ENCODE data around the gene CCNT1. TPM values are rescaled to one million over a fixed set of nuclear protein-coding genes. Genes with fewer than 3 reads are reported as not detected.

CCNT1 gene
- total RNA-seq, 1 experiment from 2014 or later = 69.4 TPM

GRCh38 chr12:48717252-48717695 is 767 bp upstream of the CCNT1 start:
- intact Hi-C loops (cut with micrococcal nuclease) = loop anchor here (2.0 kb wide), 1 partner anchor 34 kb away; the partner anchor contains the start of gene KANSL2

More at GRCh38 chr12:48717252-48717695, 767 bp upstream of the CCNT1 start:
- ChIA-PET CTCF (interaction anchor here (1.0 kb wide), 1 partner anchor 9 kb away, joined by 3 read pairs; no protein-coding TSS in a partner anchor), RAD21 (ENCODE audit: low non-redundant PET in 1 of 2, low total read pairs in 2 of 2, uncharacterized antibody in 2 of 2, unreplicated experiment in 2 of 2) (no interaction called here), POLR2A (interaction anchor here (0.8 kb wide), 1 partner anchor 35 kb away, joined by 3 read pairs; the partner anchor contains the start of gene KANSL2)
- BruUV-seq (replicated peaks) = TSS peak; percentile 92
- Histone ChIP-seq H3K9me2 (ENCODE audit: insufficient read depth) (no peaks in the 10 kb centered on the region), H3K9me3 (ENCODE audit: control insufficient read depth in 1 of 2, insufficient read depth in 1 of 2, low read depth in 1 of 2, low read length in 2 of 2) (peaks cover 0 to 8% of the 10 kb centered on the region in 2 experiments; a peak in 2 of 4 replicates), H3K79me2 (ENCODE audit: insufficient read depth, low read length) (peaks cover 42% of the 10 kb centered on the region), H3K27ac (ENCODE audit: low read depth, low read length) (peak overlapping the region; percentile 89), H3K27me3 (ENCODE audit: insufficient read depth, low read length) (no peaks in the 10 kb centered on the region), H3K9ac (ENCODE audit: low read length) (peak overlapping the region; percentile 89), H3K4me1 (ENCODE audit: control insufficient read depth in 1 of 2, insufficient read depth in 2 of 2, low read length in 2 of 2) (peaks cover 4 to 20% of the 10 kb centered on the region in 2 experiments; a peak in 3 of 4 replicates), H3K4me3 (replicated peaks in 1 of 2; ENCODE audit: low read depth in 1 of 2, low read length in 2 of 2) (peak overlapping the region; percentile 81 to 97), H3K4me2 (ENCODE audit: low read length) (peak overlapping the region; percentile 94), H2AFZ (ENCODE audit: low read depth, low read length, poor library complexity, severe bottlenecking) (peak overlapping the region; percentile 46), H4K20me1 (ENCODE audit: insufficient read depth) (no peaks in the 10 kb centered on the region), H3K36me3 (ENCODE audit: control insufficient read depth in 1 of 2, insufficient read depth in 2 of 2, low read length in 2 of 2) (peaks cover 16% of the 10 kb centered on the region in 2 experiments)
- TF ChIP-seq YY1 (IDR thresholded peaks at IDR 0.05; ENCODE audit: extremely low read depth, insufficient replicate concordance, low read depth, low read length) = no peak
- no peak for TF ChIP-seq EZH2 (IDR thresholded peaks at IDR 0.05)
- no peak for TF ChIP-seq RAD21 (IDR thresholded peaks at IDR 0.05; ENCODE audit: low read depth)
- TF ChIP-seq EZH2phosphoT487 (IDR thresholded peaks at IDR 0.05; ENCODE audit: borderline replicate concordance) = no peak
- TF ChIP-seq REST (IDR thresholded peaks at IDR 0.05; ENCODE audit: low read depth) = no peak
- TF ChIP-seq EGR1 (IDR thresholded peaks at IDR 0.05; ENCODE audit: low read depth) = no peak
- TF ChIP-seq FOSL1 (IDR thresholded peaks at IDR 0.05; ENCODE audit: low read depth) = no peak
- ATAC-seq (peak; percentile 5), DNase-seq (ENCODE audit: low read depth, low spot score) (no peak)
